PFSK-1 (cell line): ENCODE measurements around the gene ITGA1.

ENCODE experiments used
- POLR2AphosphoS5 ChIP-seq: IDR thresholded peaks from 2 replicates; pipeline ENCODE4 v1.6.1; 2012; ENCODE audit warnings: low read depth, mild to moderate bottlenecking, control low read depth, low read length, moderate library complexity
- TAF1 ChIP-seq: IDR thresholded peaks from 2 replicates; pipeline ENCODE4 v1.6.1; 2012; ENCODE audit warnings: low read length, control low read depth, borderline replicate concordance; ENCODE audit not compliant: insufficient read depth
- TF ChIP-seq, protein P1 (sequence below), 2 experiments: IDR thresholded peaks; 2 replicates each; pipeline versions ENCODE4 v1.6.1 to v1.8.0; 2011 to 2012; ENCODE audit warnings: low read depth in 2 of 2, low read length in 2 of 2, control low read depth in 1 of 2, inconsistent platforms in 1 of 2, mild to moderate bottlenecking in 1 of 2, moderate library complexity in 1 of 2; ENCODE audit not compliant: insufficient read depth in 1 of 2

DNA sequence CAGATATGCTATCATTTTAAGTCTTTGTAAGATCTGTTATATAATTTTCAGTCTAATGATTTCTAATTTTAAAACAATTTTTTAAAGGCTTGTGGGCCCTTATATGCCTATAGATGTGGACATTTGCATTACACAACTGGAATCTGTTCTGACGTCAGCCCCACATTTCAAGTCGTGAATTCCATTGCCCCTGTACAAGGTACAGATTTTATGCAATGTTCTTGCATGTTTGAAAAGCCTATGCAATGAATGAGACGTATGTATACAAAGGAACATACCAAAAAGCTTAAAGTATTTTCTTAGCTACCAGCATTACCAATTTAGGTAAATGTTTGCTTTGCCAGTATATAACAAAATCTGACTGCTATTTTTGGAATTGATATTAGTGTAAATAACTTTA is 77.2 kb downstream of the ITGA1 start:
- TF ChIP-seq POLR2AphosphoS5 (no peak), TAF1 (no peak)
- TF ChIP-seq, protein P1, sequence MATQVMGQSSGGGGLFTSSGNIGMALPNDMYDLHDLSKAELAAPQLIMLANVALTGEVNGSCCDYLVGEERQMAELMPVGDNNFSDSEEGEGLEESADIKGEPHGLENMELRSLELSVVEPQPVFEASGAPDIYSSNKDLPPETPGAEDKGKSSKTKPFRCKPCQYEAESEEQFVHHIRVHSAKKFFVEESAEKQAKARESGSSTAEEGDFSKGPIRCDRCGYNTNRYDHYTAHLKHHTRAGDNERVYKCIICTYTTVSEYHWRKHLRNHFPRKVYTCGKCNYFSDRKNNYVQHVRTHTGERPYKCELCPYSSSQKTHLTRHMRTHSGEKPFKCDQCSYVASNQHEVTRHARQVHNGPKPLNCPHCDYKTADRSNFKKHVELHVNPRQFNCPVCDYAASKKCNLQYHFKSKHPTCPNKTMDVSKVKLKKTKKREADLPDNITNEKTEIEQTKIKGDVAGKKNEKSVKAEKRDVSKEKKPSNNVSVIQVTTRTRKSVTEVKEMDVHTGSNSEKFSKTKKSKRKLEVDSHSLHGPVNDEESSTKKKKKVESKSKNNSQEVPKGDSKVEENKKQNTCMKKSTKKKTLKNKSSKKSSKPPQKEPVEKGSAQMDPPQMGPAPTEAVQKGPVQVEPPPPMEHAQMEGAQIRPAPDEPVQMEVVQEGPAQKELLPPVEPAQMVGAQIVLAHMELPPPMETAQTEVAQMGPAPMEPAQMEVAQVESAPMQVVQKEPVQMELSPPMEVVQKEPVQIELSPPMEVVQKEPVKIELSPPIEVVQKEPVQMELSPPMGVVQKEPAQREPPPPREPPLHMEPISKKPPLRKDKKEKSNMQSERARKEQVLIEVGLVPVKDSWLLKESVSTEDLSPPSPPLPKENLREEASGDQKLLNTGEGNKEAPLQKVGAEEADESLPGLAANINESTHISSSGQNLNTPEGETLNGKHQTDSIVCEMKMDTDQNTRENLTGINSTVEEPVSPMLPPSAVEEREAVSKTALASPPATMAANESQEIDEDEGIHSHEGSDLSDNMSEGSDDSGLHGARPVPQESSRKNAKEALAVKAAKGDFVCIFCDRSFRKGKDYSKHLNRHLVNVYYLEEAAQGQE (IDR thresholded peaks at IDR 0.05; ENCODE audit: insufficient read depth in 1 of 2, low read depth in 2 of 2, low read length in 2 of 2): no peak
